Uterus (tissue), 4 donors: ENCODE results near the gene PHF2. TPM values are rescaled to one million over a fixed set of nuclear protein-coding genes. Genes with fewer than 3 reads are reported as not detected.

ENCODE experiments used
- DNase-seq, 2 donors: peaks; one replicate each; pipeline ENCODE4 v3.0.0-alpha.2; 2019 to 2020
- H3K27ac ChIP-seq, 2 donors: fragments of 200-600 bp; sonication (generic); 1 replicate in 1 of 2; 2 replicates in 1 of 2; pipeline ENCODE4 v1.5.1; 2016 to 2018
- H3K27me3 ChIP-seq, 2 donors: fragments of 200-600 bp; sonication (generic); one replicate each; pipeline ENCODE4 v1.5.1; 2018 to 2019; ENCODE audit warnings: control low read depth in 1 of 2
- H3K36me3 ChIP-seq, 2 donors: fragments of 200-600 bp; sonication (generic); one replicate each; pipeline ENCODE4 v1.5.1; 2019; ENCODE audit warnings: control low read depth in 1 of 2
- H3K4me1 ChIP-seq, 2 donors: fragments of 200-600 bp; sonication (generic); one replicate each; pipeline ENCODE4 v1.5.1; 2018 to 2019; ENCODE audit warnings: control low read depth in 1 of 2
- H3K4me3 ChIP-seq, 2 donors: fragments of 200-600 bp; sonication (generic); 1 replicate in 1 of 2; 2 replicates in 1 of 2; pipeline ENCODE4 v1.5.1; 2018 to 2019; ENCODE audit warnings: mild to moderate bottlenecking in 1 of 2
- H3K9me3 ChIP-seq, 2 donors: fragments of 200-600 bp; sonication (generic); one replicate each; pipeline ENCODE4 v1.5.1; 2019; ENCODE audit warnings: control low read depth in 1 of 2
- POLR2A ChIP-seq, 2 donors: fragments of 450-650 bp; IDR thresholded peaks; one replicate each; pipeline ENCODE4 v1.6.1; 2016; ENCODE audit warnings: antibody characterized with exemption in 2 of 2, mild to moderate bottlenecking in 1 of 2, moderate library complexity in 1 of 2
- intact Hi-C: fragments of 100-400 bp; cut with DNase I; formaldehyde crosslinking; loops from one replicate; pipeline ENCODE4 v1.15.1; 2023; ENCODE audit warnings: low total_unique reads
- total RNA-seq, 4 donors: library from RNA; depleted of rRNA in 3 of 4; stranded (reverse); fragments of >200 nt in 3 of 4; gene quantifications; one replicate each; pipeline versions ENCODE4 v1.1.0 to v1.2.4, GENCODE V29; 2014 to 2023
- TF ChIP-seq, protein P1 (sequence below), 4 experiments: fragments of 200-600 bp in 2 of 4; fragments of 450-650 bp in 2 of 4; sonication (generic) in 2 of 4; IDR thresholded peaks; one replicate each; pipeline ENCODE4 v1.5.1; 2016 to 2019; ENCODE audit warnings: antibody characterized with exemption in 4 of 4, mild to moderate bottlenecking in 2 of 4, moderate library complexity in 1 of 4
- donor health status: DM: yes; HTN: yes; CAD: no.

The PHF2 gene
- total RNA-seq, 4 donors from 2014 or later, result 7.7 to 54.5 (median 25.0) TPM

DNA sequence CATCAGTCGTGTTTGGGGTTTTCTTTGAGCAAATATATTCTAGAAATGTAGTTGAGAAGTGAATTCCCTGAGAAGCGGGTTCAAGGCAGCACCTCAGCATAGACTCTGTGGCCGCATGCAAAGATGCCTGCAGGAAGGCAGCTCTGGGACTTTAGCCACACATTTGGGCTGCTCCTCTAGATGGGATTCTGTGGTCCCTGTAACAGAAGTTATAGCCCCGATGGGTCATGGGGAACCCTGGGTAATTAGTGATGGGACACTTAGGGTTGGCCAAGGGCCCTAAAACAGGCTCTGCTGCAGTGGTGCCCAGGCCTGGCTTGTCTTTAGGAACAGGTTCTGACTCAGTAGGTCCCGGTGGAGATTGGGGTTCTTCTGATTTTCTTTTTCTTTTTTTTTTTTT, 36.8 kb downstream of the PHF2 start:
- Histone ChIP-seq H3K27ac (no peak overlapping the region), H3K4me1 (no peaks in the 10 kb centered on the region), H3K36me3 (no peaks in the 10 kb centered on the region), H3K4me3 (no peak overlapping the region), H3K27me3 (no peaks in the 10 kb centered on the region), H3K9me3 (peaks cover 0 to 16% of the 10 kb centered on the region in 2 donors)
- DNase-seq, result no peak
- TF ChIP-seq POLR2A (IDR thresholded peaks at IDR 0.05), result no peak
- TF ChIP-seq, protein P1, sequence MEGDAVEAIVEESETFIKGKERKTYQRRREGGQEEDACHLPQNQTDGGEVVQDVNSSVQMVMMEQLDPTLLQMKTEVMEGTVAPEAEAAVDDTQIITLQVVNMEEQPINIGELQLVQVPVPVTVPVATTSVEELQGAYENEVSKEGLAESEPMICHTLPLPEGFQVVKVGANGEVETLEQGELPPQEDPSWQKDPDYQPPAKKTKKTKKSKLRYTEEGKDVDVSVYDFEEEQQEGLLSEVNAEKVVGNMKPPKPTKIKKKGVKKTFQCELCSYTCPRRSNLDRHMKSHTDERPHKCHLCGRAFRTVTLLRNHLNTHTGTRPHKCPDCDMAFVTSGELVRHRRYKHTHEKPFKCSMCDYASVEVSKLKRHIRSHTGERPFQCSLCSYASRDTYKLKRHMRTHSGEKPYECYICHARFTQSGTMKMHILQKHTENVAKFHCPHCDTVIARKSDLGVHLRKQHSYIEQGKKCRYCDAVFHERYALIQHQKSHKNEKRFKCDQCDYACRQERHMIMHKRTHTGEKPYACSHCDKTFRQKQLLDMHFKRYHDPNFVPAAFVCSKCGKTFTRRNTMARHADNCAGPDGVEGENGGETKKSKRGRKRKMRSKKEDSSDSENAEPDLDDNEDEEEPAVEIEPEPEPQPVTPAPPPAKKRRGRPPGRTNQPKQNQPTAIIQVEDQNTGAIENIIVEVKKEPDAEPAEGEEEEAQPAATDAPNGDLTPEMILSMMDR (IDR thresholded peaks at IDR 0.05), result no peak
- intact Hi-C loops, result no loop called here

DNA sequence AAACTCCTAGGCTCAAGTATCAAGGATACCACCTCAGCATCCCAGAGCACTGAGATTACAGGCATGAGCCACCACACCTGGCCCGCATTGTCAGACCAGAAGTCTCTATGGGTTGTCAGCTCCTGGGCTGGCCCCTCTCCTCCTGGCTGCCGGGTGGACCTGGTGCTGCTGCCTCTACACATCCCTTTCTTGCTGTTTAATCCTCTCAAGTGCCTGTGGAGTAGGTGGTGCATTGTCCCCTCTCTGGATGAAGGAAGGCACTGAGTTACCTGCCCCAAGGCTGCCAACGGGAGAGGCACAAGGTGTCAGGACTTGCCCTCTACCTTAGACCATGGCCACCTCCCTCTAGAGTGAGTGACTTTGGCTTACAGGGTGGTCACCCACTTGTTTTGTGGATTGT, 37.4 kb downstream of the PHF2 start:
- Histone ChIP-seq H3K27ac (no peak overlapping the region), H3K4me3 (no peak overlapping the region), H3K36me3 (no peaks in the 10 kb centered on the region), H3K9me3 (peaks cover 0 to 16% of the 10 kb centered on the region in 2 donors), H3K27me3 (no peaks in the 10 kb centered on the region), H3K4me1 (no peaks in the 10 kb centered on the region)
- TF ChIP-seq, protein P1 (IDR thresholded peaks at IDR 0.05), result no peak
- no peak for TF ChIP-seq POLR2A (IDR thresholded peaks at IDR 0.05)
- intact Hi-C loops, result no loop called here
- no peak for DNase-seq

DNA sequence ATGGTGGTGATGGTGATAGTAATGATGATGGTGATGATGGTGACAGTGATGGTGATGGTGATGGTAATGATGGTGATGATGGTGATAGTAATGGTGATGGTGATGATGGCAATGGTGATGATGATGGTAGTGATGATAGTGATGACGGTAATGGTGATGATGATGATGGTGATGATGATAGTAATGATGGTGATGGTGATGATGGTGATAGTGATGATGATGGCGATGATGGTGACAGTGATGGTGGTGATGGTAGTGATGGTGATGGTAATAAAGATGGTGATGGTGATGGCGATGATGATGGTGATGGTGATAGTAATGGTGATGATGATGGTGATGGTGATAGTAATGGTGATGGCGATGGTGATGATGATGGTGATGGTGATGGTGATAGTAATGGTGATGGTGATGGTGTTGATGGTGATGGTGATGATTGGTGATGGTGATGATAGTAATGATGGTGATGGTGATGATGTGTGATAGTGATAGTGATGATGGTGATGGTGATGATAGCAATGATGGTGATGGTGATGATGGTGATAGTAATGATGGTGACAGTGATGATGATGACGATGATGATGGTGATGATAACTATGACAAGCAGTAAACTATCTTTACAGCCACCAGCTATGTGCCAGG, 38.6 kb downstream of the PHF2 start:
- no peak for TF ChIP-seq POLR2A (IDR thresholded peaks at IDR 0.05)
- TF ChIP-seq, protein P1 (IDR thresholded peaks at IDR 0.05), result no peak
- intact Hi-C loops, result no loop called here
- Histone ChIP-seq H3K4me1 (peaks cover 0 to 5% of the 10 kb centered on the region in 2 donors), H3K4me3 (no peak overlapping the region), H3K36me3 (no peaks in the 10 kb centered on the region), H3K9me3 (peaks cover 0 to 5% of the 10 kb centered on the region in 2 donors), H3K27me3 (no peaks in the 10 kb centered on the region), H3K27ac (no peak overlapping the region)
- no peak for DNase-seq

DNA sequence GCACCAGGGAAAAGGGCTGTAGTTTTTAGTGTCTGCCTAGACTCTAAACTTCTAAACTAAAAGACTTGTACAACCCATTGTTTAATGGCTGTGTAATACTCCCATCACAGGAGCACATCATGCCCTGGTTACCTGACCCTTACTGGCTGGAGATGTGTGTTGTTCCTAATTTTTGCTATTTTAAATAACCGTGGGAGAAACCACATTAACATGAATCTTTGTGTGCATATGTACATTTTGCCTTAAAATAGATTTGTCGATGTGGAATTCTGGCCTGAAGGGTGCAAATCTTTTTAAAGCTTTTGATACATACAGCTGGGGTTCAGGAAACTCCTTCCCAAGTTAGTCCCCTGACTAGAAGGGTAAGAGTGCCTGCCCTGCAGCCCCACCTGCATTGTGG, 39.7 kb downstream of the PHF2 start:
- Histone ChIP-seq H3K36me3 (no peaks in the 10 kb centered on the region), H3K27ac (no peak overlapping the region), H3K9me3 (no peaks in the 10 kb centered on the region), H3K4me3 (no peak overlapping the region), H3K27me3 (no peaks in the 10 kb centered on the region), H3K4me1 (peaks cover 0 to 5% of the 10 kb centered on the region in 2 donors)
- no peak for TF ChIP-seq POLR2A (IDR thresholded peaks at IDR 0.05)
- TF ChIP-seq, protein P1 (IDR thresholded peaks at IDR 0.05), result no peak
- no peak for DNase-seq
- intact Hi-C loops, result no loop called here

DNA sequence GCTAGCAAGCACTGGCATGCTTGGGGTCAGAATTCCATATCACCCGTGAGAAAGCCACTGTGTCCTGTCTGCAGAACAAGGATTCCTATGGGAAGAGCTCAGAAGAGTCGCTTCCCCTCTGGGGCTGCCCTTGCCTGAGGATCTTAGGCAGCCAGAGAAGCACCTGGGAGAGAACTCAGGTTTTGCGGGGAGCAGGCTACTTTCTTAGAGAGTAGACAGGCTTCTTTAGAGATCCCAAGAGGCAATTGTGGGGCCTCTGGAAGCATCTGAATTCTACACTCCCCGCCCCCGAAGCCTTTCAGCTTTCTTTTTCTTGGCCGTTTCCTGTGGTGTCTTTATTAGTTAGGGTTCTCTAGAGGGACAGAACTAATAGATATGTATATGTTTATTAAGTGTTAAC, 40.9 kb downstream of the PHF2 start:
- H3K4me1 ChIP-seq, result peaks cover 0 to 5% of the 10 kb centered on the region in 2 donors
- H3K36me3 ChIP-seq, result no peaks in the 10 kb centered on the region
- no peak for TF ChIP-seq POLR2A (IDR thresholded peaks at IDR 0.05)
- TF ChIP-seq, protein P1 (IDR thresholded peaks at IDR 0.05), result no peak
- no peak overlapping the region for H3K4me3 ChIP-seq
- H3K27ac ChIP-seq, result no peak overlapping the region
- H3K27me3 ChIP-seq, result no peaks in the 10 kb centered on the region
- intact Hi-C loops, result no loop called here
- no peaks in the 10 kb centered on the region for H3K9me3 ChIP-seq
- DNase-seq, result no peak
